Neutrophil (primary cell): ENCODE data around the gene CATSPER1.
A peak's percentile ranks its signal among the peaks of the same experiment; 100 is the strongest.

Experiments
- H3K27ac ChIP-seq: fragments of 200-600 bp; sonication (generic); 2 replicates; pipeline ENCODE4 v1.5.1; 2016; ENCODE audit warnings: mild to moderate bottlenecking, moderate library complexity
- H3K27me3 ChIP-seq: fragments of 200-600 bp; sonication (generic); 2 replicates; pipeline ENCODE4 v1.6.0; 2016; ENCODE audit warnings: mild to moderate bottlenecking
- H3K36me3 ChIP-seq: fragments of 200-600 bp; sonication (generic); 2 replicates; pipeline ENCODE4 v1.5.1; 2017
- H3K4me1 ChIP-seq, 2 experiments: fragments of 200-600 bp in 1 of 2; sonication (generic) in 1 of 2; 1 replicate in 1 of 2; 2 replicates in 1 of 2; pipeline versions ENCODE4 v1.5.1 to v1.6.1; 2013 to 2016; ENCODE audit warnings: low read depth in 1 of 2, low read length in 1 of 2, mild to moderate bottlenecking in 1 of 2, moderate library complexity in 1 of 2; ENCODE audit not compliant: control insufficient read depth in 1 of 2, insufficient read depth in 1 of 2
- H3K4me3 ChIP-seq, 2 experiments: fragments of 200-600 bp in 1 of 2; sonication (generic) in 1 of 2; 1 replicate in 1 of 2; 2 replicates in 1 of 2; pipeline ENCODE4 v1.5.1; 2013 to 2016; ENCODE audit warnings: low read depth in 1 of 2, low read length in 1 of 2, mild to moderate bottlenecking in 1 of 2, moderate library complexity in 1 of 2
- H3K9me3 ChIP-seq: fragments of 200-600 bp; sonication (generic); 2 replicates; pipeline ENCODE4 v1.5.1; 2016
- TF ChIP-seq, protein P1 (sequence below): fragments of 200-600 bp; sonication (generic); IDR thresholded peaks from 2 replicates; pipeline ENCODE4 v1.5.1; 2016; ENCODE audit warnings: antibody characterized with exemption

The CATSPER1 gene

GRCh38 chr11:65976216-65977176 is 49.8 kb downstream of the CATSPER1 start:
- Histone ChIP-seq H3K27ac (no peak overlapping the region), H3K9me3 (no peaks in the 10 kb centered on the region), H3K36me3 (peaks cover 54% of the 10 kb centered on the region), H3K4me1 (no peaks in the 10 kb centered on the region), H3K4me3 (no peak overlapping the region), H3K27me3 (no peaks in the 10 kb centered on the region)
- TF ChIP-seq, protein P1, sequence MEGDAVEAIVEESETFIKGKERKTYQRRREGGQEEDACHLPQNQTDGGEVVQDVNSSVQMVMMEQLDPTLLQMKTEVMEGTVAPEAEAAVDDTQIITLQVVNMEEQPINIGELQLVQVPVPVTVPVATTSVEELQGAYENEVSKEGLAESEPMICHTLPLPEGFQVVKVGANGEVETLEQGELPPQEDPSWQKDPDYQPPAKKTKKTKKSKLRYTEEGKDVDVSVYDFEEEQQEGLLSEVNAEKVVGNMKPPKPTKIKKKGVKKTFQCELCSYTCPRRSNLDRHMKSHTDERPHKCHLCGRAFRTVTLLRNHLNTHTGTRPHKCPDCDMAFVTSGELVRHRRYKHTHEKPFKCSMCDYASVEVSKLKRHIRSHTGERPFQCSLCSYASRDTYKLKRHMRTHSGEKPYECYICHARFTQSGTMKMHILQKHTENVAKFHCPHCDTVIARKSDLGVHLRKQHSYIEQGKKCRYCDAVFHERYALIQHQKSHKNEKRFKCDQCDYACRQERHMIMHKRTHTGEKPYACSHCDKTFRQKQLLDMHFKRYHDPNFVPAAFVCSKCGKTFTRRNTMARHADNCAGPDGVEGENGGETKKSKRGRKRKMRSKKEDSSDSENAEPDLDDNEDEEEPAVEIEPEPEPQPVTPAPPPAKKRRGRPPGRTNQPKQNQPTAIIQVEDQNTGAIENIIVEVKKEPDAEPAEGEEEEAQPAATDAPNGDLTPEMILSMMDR: no peak

DNA sequence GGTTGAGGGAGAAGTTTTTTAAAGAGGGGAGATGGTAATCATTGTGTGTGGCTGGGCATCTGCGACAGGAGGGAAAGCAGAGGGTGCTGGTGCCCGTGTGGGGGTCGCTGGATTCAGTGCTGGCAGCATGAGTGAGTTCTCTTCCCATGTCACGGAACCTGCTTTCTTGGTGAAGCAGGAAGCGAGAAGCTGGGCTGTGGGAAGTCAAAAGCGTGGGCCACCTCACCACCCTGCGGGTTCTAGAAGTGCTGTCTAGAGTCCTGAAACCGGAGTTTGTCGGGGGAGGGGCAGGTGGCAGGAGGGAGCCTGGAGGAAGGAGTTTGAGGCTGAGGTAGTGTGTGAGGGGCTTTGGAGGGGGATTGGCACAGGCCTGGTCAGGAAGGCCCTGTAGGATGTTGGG is 50.5 kb downstream of the CATSPER1 start:
- Histone ChIP-seq H3K36me3 (peaks cover 54% of the 10 kb centered on the region), H3K4me3 (no peak overlapping the region), H3K27me3 (no peaks in the 10 kb centered on the region), H3K9me3 (no peaks in the 10 kb centered on the region), H3K4me1 (no peaks in the 10 kb centered on the region), H3K27ac (no peak overlapping the region)
- TF ChIP-seq, protein P1: no peak

DNA sequence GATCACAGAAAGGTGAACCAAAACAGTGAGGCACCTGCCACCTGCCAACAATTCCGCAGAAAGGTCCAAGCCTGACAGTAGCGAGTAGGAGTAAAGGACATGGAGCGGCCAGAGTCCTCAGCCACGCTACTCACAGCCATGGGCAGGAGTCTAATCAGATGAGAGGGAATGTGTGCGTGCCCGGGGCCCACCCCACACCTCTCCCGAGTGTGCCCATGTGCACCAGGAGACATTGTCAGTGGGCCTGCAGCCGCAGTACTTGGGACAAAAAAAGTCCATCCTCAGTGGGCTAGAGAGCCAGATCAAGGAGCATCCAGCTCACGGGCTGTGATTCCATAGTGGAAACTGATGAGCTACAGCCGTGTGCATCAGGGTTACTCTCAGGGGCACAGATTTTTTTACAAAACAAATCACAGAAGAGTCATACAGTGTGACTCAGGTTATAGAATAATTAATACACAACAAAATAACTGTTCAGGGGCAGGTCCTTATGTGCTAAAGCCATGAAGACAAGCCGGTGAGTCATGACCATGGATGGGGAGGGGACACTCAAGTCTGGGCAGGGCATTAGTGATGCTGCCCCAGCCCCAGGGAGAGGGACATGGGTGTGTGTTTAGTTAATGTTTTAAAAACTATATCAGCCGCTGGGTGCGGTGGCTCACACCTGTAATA is 52.7 kb downstream of the CATSPER1 start:
- Histone ChIP-seq H3K9me3 (no peaks in the 10 kb centered on the region), H3K36me3 (peaks cover 39% of the 10 kb centered on the region), H3K4me1 (peaks cover 21% of the 10 kb centered on the region in 2 experiments), H3K27ac (no peak overlapping the region), H3K27me3 (no peaks in the 10 kb centered on the region), H3K4me3 (no peak overlapping the region)
- TF ChIP-seq, protein P1: no peak

GRCh38 chr11:65972116-65972515 is 54.2 kb downstream of the CATSPER1 start:
- Histone ChIP-seq H3K27ac (peak overlapping the region; percentile 13), H3K36me3 (peaks cover 39% of the 10 kb centered on the region), H3K4me1 (peaks cover 26 to 27% of the 10 kb centered on the region in 2 experiments), H3K27me3 (no peaks in the 10 kb centered on the region), H3K9me3 (no peaks in the 10 kb centered on the region), H3K4me3 (no peak overlapping the region)
- TF ChIP-seq, protein P1: no peak

DNA sequence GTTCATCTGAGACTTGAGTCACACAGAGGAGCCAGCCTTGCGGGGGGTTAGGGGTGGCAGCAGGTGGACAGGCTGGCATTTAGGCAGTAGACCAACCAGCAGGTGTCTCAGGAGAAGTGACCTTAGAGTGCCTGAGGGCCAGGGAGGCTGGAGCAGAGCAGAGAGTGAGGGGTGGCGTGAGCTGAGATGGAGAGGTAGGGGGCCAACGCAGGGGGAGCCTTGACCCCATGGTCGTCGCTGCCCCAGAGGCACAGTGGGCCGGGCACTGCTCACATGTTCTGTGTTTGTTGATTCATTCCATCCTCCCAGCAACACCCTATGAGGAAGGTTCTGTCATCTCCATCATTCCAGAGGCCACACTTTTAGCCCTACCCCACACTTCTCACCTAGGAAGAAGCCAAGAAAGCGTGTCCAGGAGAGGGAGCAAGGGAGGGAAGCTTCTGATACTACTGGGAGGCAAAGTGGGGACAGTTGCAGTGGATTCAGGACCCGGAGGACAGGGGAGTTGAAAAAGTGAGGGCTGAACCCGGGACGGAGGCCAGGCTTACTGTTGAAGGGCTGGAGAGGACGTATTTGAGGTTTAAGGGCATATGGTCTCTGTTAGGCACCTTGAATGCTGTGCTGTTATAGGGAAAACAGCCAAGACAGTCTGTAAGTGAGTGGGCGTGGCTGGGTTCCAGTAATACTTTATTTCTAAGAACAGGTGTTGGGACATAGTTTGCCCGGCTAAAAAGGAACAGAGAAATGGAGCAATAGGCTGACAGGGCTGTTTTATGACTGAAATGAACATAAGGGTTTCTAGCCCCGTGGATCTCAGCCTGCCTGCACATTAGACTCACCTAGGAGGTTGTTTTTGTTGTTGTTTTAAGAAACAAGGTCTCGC is 57.4 kb downstream of the CATSPER1 start:
- Histone ChIP-seq H3K27ac (peak overlapping the region; percentile 80), H3K9me3 (no peaks in the 10 kb centered on the region), H3K4me3 (peak overlapping the region; percentile 28 to 47), H3K27me3 (no peaks in the 10 kb centered on the region), H3K4me1 (peaks cover 26 to 31% of the 10 kb centered on the region in 2 experiments), H3K36me3 (peaks cover 54% of the 10 kb centered on the region)
- TF ChIP-seq, protein P1: no peak
